IPS-NIHi7 (cell line): Measurements from ENCODE around the gene ARL4C.

Experiments used
- DNase-seq: peaks from one replicate; pipeline ENCODE4 v3.0.0; 2012; ENCODE audit warnings: mixed read lengths; ENCODE audit errors: extremely low spot score

Gene ARL4C

GRCh38 chr2:234496835-234497593 lies at the start of gene ARL4C:
Gene ARL4C, minus strand, starts transcription at chr2:234497081. Its CDS starts 495 bp downstream, at chr2:234496586.
- peak; percentile 88 for DNase-seq

- peak; percentile 91 for DNase-seq
Observed at GRCh38 chr2:234544659-234545611, 48.1 kb upstream of the ARL4C start.

DNA sequence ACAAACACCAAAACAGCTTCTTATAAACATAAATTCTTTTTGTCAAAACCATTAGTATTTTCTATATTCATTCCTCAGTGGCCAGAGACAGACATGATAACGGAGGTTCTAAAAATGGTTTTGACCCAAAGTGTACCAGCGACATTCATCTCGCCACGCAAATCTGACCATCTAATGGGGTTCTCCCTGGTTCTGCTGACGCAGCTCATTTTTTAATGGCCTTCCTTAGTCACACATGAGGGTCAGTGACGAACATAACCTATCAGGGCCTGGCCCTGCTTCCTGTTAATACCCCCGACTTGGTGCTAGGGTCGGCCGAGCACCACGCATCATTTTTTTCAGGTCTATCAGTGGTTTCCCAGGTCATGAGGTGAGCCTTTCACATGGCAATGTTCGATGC lies 45.9 kb upstream of the ARL4C start:
- DNase-seq = no peak

- DNase-seq = no peak
Observed at GRCh38 chr2:234537929-234538328, 41.0 kb upstream of the ARL4C start.

GRCh38 chr2:234536178-234536965 lies 39.5 kb upstream of the ARL4C start:
- no peak for DNase-seq

DNA sequence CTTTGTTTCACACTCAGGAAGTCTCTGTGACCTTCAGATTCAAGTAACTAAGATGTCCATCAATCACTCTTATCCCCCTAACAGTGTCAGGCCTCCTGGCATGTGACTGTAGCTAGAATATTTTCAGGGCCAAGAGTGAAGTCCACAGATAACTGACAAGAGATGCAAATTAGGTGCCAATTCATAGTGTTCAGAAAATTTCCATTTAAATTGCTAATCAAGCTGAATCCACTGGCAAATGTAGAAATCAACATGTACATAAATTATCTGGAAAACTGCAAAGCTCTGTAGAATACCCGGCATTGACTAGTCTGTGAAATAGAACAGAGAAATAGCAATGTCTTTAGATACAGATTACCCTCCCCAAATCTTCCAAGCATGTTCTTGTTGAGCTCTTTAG lies 38.6 kb upstream of the ARL4C start:
- DNase-seq = no peak

- DNase-seq = no peak
Observed at GRCh38 chr2:234534515-234534914, 37.6 kb upstream of the ARL4C start.

GRCh38 chr2:234533626-234534025 lies 36.7 kb upstream of the ARL4C start:
- DNase-seq = no peak

DNA sequence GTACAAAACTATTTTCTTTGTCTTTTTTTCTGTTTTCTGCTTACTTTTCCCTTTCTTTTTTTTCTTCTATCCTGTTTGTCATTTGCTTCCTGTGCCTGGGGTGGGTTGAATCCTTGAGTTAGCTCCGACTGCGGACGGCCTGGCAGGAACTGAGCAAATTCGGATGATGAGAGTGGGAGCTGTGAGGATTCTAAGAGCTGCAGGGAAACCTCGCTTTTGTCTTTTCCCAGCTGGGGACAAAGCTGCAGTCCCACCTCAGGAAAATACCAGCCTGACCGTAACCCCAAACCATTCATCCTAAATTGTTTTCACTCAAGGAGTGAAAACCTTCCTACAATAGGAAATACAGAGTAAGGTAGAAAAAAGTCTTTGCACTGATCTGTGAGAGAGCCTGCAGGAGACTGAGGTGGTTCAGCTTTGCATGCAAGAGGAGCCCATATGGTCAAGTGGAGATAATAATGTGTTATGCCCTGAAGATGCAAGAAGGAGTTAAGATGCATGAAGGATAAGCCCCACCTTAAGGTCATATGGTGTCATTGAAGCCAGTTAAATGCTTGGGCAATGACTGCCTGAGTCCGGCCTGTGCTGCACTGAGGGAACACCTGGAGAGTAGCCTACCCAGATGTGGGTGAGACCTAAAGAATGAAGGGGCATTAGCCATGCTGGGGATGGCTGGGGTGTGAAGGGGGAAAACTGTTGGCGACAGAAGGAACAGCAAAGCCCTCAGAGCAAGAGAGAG lies 31.7 kb upstream of the ARL4C start:
- DNase-seq = peak; percentile 26

- no peak for DNase-seq
Observed at GRCh38 chr2:234526711-234527110, 29.8 kb upstream of the ARL4C start.

GRCh38 chr2:234521536-234521935 lies 24.7 kb upstream of the ARL4C start:
- DNase-seq = no peak

DNA sequence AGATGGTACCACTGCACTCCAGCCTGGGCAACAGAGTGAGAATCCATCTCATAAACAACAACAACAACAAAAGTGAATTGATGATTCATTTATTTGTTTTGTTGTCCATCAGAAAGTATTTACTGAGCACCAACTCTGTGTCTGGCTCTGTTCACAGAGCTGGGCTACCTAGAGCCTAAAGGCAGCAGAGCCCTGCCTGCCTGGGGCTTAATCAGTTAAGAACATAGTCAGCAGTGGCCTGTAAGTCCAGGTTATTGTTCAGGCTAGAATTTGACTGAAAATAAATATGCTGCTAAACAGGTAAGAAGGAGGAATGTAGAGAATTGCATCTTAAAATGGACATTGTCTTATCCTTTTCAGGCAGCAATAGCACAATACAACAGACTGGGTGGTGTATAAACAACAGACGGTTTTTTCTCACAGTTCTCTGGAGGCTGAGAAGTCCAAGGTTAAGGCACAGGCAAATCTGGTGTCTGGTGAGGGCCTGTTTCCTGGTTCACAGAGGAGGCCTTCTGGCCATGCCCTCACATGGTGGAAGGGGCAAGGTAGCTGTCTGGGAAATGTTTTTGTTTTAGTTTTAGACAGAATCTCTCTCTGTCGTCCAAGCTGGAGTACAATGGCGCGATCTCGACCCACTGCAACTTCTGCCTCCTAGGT lies 22.2 kb upstream of the ARL4C start:
- no peak for DNase-seq

DNA sequence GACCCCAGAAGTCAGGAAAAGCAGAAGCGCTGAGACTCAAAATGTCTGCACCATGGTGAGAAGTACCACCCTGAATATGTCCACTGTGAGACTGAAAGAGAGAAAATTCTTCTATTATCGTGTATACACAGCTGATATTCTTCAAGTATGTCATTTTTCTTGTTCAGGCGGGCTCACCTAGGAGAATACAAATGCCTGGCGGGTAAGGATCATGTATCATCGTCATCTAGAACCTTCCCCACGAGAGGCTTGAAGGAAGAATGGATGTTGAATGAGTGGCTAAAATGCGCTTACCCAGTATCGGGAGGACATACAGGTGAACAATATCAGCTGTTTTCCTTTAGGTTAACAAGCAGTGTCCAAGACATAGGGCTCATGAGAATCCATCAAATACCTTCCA lies 21.1 kb upstream of the ARL4C start:
- no peak for DNase-seq

GRCh38 chr2:234514873-234515638 lies 18.2 kb upstream of the ARL4C start:
- no peak for DNase-seq

GRCh38 chr2:234514099-234514498 lies 17.2 kb upstream of the ARL4C start:
- no peak for DNase-seq

- no peak for DNase-seq
Observed at GRCh38 chr2:234512884-234513669, 16.2 kb upstream of the ARL4C start.

DNA sequence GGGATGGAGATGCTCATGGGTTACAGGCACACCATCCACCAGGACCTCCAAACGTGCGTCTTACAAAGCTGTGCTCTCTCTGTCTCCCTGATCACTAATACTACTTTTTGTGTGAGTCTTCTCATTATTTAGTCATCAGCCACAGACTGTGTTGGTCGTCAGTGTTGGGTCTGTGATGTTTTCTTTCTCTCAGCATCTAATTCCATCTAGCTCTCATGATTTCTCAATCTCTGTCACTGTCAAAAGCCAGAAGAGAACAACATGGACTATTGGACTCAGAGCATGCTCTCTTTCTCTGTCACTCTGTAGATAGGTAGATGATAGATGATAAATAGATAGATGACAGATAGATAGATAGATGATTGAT lies 6.0 kb upstream of the ARL4C start:
- no peak for DNase-seq

GRCh38 chr2:234502285-234502918 lies 5.5 kb upstream of the ARL4C start:
- no peak for DNase-seq
